Neural progenitor cell (in vitro differentiated cells): ENCODE results near the gene RNF13. TPM values are rescaled to one million over a fixed set of nuclear protein-coding genes. Genes with fewer than 3 reads are reported as not detected.

Experiments
- DNase-seq: peaks from one replicate; pipeline ENCODE4 v3.0.0-alpha.2; 2016; ENCODE audit warnings: low spot score
- H2AFZ ChIP-seq: fragments of 200-600 bp; sonication (generic); replicated peaks from 2 replicates; pipeline ENCODE4 v1.6.1; 2016; ENCODE audit warnings: antibody characterized with exemption
- H3F3A ChIP-seq: fragments of 200-600 bp; sonication (generic); 2 replicates; pipeline ENCODE4 v1.6.1; 2016; ENCODE audit warnings: antibody characterized with exemption, low read depth
- H3K27ac ChIP-seq: fragments of 200-600 bp; sonication (generic); 2 replicates; pipeline ENCODE4 v1.5.1; 2016; ENCODE audit warnings: mild to moderate bottlenecking
- H3K27me3 ChIP-seq: fragments of 200-600 bp; sonication (generic); 2 replicates; pipeline ENCODE4 v1.6.1; 2016; ENCODE audit warnings: mild to moderate bottlenecking, moderate library complexity
- H3K36me3 ChIP-seq: fragments of 200-600 bp; sonication (generic); 2 replicates; pipeline ENCODE4 v1.5.1; 2016
- H3K4me1 ChIP-seq: fragments of 200-600 bp; sonication (generic); 2 replicates; pipeline ENCODE4 v1.6.1; 2016; ENCODE audit warnings: mixed run types
- H3K4me2 ChIP-seq: fragments of 200-600 bp; sonication (generic); 2 replicates; pipeline ENCODE4 v1.6.1; 2016
- H3K4me3 ChIP-seq: fragments of 200-600 bp; sonication (generic); 2 replicates; pipeline ENCODE4 v1.5.1; 2016
- H3K79me2 ChIP-seq: fragments of 200-600 bp; sonication (generic); 2 replicates; pipeline ENCODE4 v1.6.1; 2016; ENCODE audit warnings: low read depth
- H3K9ac ChIP-seq: fragments of 200-600 bp; sonication (generic); 2 replicates; pipeline ENCODE4 v1.6.1; 2016
- H3K9me3 ChIP-seq: fragments of 200-600 bp; sonication (generic); 2 replicates; pipeline ENCODE4 v1.5.1; 2016; ENCODE audit warnings: low read depth
- H4K20me1 ChIP-seq: fragments of 200-600 bp; sonication (generic); 2 replicates; pipeline ENCODE4 v1.6.1; 2016; ENCODE audit warnings: low read depth
- H3K27ac Mint-ChIP-seq: 3 replicates; pipeline ENCODE4 v1.8.0; 2021; ENCODE audit warnings: mixed read lengths
- H3K27me3 Mint-ChIP-seq: 2 replicates; pipeline ENCODE4 v1.8.0; 2022; ENCODE audit warnings: low read depth, mild to moderate bottlenecking, inconsistent platforms, moderate library complexity, mixed read lengths; ENCODE audit not compliant: insufficient read depth
- H3K36me3 Mint-ChIP-seq: 3 replicates; pipeline ENCODE4 v1.8.0; 2021; ENCODE audit warnings: mixed read lengths
- H3K4me1 Mint-ChIP-seq: 3 replicates; pipeline ENCODE4 v1.8.0; 2021; ENCODE audit warnings: mixed read lengths
- H3K4me3 Mint-ChIP-seq: 3 replicates; pipeline ENCODE4 v1.8.0; 2021; ENCODE audit warnings: mild to moderate bottlenecking, moderate library complexity, mixed read lengths
- H3K9me3 Mint-ChIP-seq: 3 replicates; pipeline ENCODE4 v1.8.0; 2020; ENCODE audit warnings: mixed read lengths
- CTCF ChIP-seq: fragments of 200-600 bp; sonication (generic); IDR thresholded peaks from 2 replicates; pipeline ENCODE4 v1.5.1; 2017; ENCODE audit warnings: antibody characterized with exemption, mild to moderate bottlenecking
- EZH2 ChIP-seq: fragments of 200-600 bp; sonication (generic); IDR thresholded peaks from 2 replicates; pipeline ENCODE4 v1.6.1; 2017; ENCODE audit warnings: antibody characterized with exemption, mild to moderate bottlenecking, moderate library complexity
- EZH2phosphoT487 ChIP-seq: fragments of 200-600 bp; sonication (generic); IDR thresholded peaks from 2 replicates; pipeline ENCODE4 v1.6.1; 2017; ENCODE audit warnings: antibody characterized with exemption
- total RNA-seq: library from RNA; depleted of rRNA; stranded (reverse); fragments of >200 nt; gene quantifications from 2 replicates; pipeline ENCODE4 v1.2.3, GENCODE V29; 2015; ENCODE audit warnings: low replicate concordance

Gene RNF13
- total RNA-seq, 1 donor from 2014 or later: 45.2 TPM

GRCh38 chr3:149806171-149806778, 6.7 kb upstream of the RNF13 start:
- no peak for DNase-seq
- H3K27me3 ChIP-seq: no peaks in the 10 kb centered on the region
- no peak overlapping the region for H2AFZ ChIP-seq
- Mint-ChIP-seq H3K4me3 (no peak overlapping the region), H3K27me3 (no peaks in the 10 kb centered on the region), H3K4me1 (peaks cover 3% of the 10 kb centered on the region), H3K9me3 (no peaks in the 10 kb centered on the region), H3K27ac (no peak overlapping the region), H3K36me3 (no peaks in the 10 kb centered on the region)
- H3K36me3 ChIP-seq: no peaks in the 10 kb centered on the region
- no peak overlapping the region for H3K27ac ChIP-seq
- H3K4me2 ChIP-seq: no peak overlapping the region
- no peaks in the 10 kb centered on the region for H3K9me3 ChIP-seq
- TF ChIP-seq CTCF (no peak), EZH2 (no peak), EZH2phosphoT487 (no peak)
- no peaks in the 10 kb centered on the region for H3K79me2 ChIP-seq
- no peak overlapping the region for H3K9ac ChIP-seq
- H3F3A ChIP-seq: no peaks in the 10 kb centered on the region
- no peak overlapping the region for H3K4me3 ChIP-seq
- no peaks in the 10 kb centered on the region for H3K4me1 ChIP-seq
- no peaks in the 10 kb centered on the region for H4K20me1 ChIP-seq

DNA sequence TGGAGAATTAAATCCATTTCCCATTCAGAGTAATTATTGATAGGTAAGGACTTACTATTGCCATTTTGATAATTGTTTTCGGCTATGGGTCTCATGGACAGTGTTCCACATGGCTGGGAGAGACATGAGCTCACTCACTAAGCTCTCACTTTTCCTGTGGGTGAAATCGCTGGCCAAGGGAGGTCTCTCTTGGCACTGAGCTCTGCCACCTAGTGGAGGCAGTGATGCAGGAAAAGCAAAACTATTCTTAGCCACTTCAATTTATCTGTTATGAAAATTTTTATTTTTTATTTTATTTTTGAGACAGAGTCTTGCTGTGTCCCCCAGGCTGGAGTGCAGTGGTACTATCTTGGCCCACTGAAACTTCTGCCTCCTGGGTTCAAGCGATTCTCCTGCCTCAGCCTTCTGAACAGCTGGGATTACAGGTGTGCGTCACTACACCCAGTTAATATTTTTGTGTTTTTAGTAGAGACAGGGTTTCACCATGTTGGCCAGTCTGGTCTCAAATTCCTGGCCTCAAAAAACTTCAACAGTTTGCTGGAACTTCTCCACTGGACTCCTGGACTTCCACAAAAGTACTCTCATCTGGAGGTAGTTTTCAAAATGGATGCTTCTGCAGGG, 4.7 kb upstream of the RNF13 start:
- Histone ChIP-seq H3K9me3 (no peaks in the 10 kb centered on the region), H3K27me3 (no peaks in the 10 kb centered on the region), H3F3A (peaks cover 16% of the 10 kb centered on the region), H2AFZ (peak overlapping the region; percentile 26), H3K79me2 (no peaks in the 10 kb centered on the region), H3K4me3 (no peak overlapping the region), H3K9ac (no peak overlapping the region), H3K36me3 (no peaks in the 10 kb centered on the region), H3K4me2 (no peak overlapping the region), H4K20me1 (no peaks in the 10 kb centered on the region), H3K27ac (no peak overlapping the region), H3K4me1 (no peaks in the 10 kb centered on the region)
- Mint-ChIP-seq H3K4me1 (peaks cover 7% of the 10 kb centered on the region), H3K36me3 (no peaks in the 10 kb centered on the region), H3K27ac (no peak overlapping the region), H3K9me3 (no peaks in the 10 kb centered on the region), H3K4me3 (no peak overlapping the region), H3K27me3 (peaks cover 2% of the 10 kb centered on the region)
- peak; percentile 67 for DNase-seq
- TF ChIP-seq EZH2: no peak
- peak; percentile 86 for TF ChIP-seq CTCF
- no peak for TF ChIP-seq EZH2phosphoT487

DNA sequence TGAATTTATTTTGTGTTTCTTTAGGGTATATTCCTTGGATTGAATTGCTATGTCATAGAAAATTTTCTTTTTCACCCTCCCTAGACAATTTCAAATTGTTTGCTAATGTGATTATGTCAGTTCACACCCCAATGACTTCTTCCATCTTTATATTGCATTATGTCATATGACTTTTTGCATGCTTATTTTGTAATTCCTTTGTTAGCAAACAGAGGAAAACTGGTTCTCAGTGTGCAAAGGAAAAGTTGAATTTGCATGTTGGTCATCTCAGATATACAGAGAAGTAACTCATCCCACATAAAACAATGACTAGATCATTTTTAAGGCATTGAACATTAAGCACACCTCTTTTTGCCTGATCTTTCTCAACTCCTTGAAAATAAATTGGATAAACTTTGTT, 3.3 kb upstream of the RNF13 start:
- Histone ChIP-seq H3F3A (peaks cover 30% of the 10 kb centered on the region), H4K20me1 (peaks cover 14% of the 10 kb centered on the region), H2AFZ (no peak overlapping the region), H3K79me2 (peaks cover 9% of the 10 kb centered on the region), H3K36me3 (no peaks in the 10 kb centered on the region), H3K9ac (no peak overlapping the region), H3K4me1 (peaks cover 7% of the 10 kb centered on the region), H3K4me2 (no peak overlapping the region), H3K9me3 (no peaks in the 10 kb centered on the region), H3K27me3 (no peaks in the 10 kb centered on the region), H3K27ac (no peak overlapping the region), H3K4me3 (no peak overlapping the region)
- Mint-ChIP-seq H3K36me3 (no peaks in the 10 kb centered on the region), H3K27ac (no peak overlapping the region), H3K4me1 (peaks cover 14% of the 10 kb centered on the region), H3K4me3 (no peak overlapping the region), H3K27me3 (peaks cover 2% of the 10 kb centered on the region), H3K9me3 (no peaks in the 10 kb centered on the region)
- no peak for DNase-seq
- TF ChIP-seq EZH2phosphoT487 (no peak), CTCF (no peak), EZH2 (no peak)
